ENCODE results near the gene MTHFSD.

MTHFSD gene

DNA sequence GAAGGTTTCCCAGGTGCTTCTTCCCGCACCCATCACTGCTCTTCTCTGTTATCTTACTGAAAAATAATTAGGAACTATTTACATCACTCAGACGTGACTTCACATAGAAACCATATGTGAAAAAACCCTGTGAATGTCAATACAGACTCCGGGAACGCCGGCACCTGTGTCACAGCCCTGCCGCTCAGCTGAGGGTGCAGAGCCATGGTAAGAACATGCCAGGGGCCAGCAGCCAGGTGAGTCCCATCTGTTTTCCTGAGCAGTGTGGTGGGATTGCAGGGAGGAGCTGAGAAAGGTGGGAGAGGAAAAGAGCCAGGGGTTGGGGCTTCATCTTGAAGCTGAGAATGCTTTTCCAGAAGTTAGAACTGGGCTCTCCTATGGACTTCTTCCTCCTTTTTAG, 31.0 kb downstream of the MTHFSD start:
- DNase-seq, result no peak

DNA sequence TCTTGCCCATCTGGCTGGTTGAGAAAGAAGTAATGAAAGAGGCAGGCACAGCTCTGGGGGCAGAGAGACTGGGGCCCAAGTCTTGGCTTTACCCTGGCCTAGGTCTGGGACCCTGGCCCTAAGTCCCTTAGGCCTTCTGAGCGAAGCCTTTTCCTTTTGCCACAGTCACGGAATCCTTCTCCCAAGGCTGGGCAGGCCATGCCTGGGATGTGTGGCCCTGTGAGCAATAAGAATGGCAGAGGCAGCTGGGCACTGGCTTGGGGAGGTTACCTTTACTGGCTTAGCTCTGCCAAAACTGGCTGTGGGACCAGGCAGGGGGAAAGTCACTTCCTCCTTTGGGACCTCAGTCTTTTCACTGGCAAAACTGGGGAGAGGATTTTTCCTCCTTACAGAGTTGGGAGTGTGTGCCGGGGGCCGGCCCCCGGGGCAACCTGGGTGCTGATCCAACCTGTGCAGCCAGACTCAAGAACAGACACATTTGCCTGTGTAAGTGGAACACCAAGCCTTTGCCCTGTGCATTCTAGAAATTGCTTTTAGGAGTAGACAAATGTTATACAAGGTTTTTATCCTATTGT, 31.8 kb downstream of the MTHFSD start:
- no peak for DNase-seq

DNA sequence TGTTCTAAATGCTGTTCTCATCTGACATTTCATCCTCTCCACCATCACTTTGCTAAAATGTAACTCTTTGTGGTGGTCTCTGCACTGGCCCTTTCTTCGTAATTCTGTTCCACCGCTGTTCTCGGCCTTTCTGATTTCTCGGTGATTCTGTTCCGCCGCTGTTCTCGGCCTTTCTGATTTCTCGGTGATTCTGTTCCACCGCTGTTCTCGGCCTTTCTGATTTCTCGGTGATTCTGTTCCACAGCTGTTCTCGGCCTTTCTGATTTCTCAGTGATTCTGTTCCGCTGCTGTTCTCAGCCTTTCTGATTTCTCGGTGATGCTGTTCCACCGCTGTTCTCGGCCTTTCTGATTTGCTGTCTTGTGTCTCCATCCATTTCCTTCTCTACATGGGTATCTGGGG, 32.4 kb downstream of the MTHFSD start:
- DNase-seq, result no peak

DNA sequence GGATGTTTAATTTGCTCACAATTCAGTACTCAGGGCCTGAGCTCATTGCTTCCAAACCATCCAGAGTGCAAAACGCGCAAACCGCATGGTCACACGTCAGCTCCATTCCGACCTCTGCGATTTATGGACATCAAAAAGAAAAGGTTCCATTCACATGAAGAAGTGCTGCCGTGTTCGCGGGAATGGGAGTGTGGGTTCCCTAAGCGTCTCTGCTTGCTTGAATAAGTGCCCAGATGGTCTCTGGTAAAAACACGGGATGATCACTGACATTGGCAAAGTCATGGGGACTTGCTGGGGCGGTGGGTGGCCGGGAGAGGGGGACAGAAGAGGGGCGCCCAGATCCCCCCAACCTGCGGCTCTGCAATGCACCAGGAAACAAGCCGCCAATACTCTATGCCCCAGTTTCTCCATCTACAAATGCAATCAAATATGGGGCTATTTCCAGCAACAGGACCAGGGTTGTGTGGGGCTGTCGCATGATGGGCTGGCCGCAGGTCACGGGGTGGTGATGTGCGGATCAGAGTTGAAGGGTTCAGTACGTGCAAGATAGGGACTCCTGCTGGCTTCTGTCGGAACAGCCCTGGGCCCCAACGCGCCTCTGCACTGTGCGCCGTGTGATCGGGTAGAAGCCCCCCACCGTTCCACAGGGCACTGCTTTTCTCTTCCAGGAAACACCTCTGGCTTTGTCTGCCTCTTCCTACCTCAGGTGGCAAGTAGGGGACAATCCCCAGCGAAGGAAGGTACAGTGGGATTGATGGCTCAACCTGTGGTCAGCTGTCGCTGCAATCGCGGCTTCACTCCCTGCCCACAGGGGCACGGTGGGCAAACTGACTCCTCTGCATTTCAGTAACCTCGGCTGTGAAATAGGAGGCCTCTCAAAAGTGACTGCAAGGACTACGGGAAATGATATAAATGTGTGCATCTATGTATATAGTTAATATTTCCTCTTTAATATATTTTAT, 33.5 kb downstream of the MTHFSD start:
- no peak for DNase-seq

DNA sequence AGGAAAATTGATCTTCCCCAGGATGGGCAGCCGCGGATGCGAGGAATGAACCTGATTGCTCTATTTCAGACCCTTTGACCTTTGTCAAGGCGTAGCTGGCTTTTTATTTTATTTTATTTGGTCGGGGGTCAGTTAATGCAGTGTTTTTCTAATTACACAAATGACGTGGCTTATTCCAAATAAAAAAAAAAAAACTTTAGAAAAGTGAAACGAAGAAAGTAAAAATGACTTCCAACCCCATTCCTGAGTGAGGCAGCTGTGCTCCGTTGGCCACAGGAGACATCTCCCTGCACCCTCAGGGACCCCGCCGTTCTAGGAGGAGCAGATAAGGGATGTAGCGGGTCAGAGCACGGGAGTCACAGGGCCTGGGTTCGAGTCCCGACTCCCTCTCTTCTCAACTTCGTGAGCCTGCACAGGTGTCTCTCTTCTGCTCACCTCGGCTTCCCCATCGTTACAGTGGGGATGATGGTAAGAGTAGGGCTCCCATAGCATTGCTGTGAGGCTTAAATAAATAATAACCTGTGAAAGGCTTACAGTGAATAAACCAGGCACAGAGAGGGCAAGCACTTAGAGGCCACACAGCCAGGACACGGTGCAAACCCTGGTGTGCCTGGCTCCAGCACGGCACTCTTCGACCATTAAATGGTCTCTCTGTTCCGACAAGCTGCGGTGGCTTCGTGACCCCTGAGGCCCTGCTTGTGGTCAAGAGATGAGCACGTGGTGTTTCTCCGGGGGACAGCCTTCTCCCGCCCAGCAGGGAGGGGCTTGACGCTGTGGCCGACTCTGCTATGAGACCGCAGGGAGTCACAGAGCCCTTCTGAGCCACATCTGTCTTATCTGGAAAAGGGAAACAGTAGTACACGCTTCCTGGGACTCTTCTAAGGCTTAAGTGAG, 34.5 kb downstream of the MTHFSD start:
- DNase-seq, result no peak

DNA sequence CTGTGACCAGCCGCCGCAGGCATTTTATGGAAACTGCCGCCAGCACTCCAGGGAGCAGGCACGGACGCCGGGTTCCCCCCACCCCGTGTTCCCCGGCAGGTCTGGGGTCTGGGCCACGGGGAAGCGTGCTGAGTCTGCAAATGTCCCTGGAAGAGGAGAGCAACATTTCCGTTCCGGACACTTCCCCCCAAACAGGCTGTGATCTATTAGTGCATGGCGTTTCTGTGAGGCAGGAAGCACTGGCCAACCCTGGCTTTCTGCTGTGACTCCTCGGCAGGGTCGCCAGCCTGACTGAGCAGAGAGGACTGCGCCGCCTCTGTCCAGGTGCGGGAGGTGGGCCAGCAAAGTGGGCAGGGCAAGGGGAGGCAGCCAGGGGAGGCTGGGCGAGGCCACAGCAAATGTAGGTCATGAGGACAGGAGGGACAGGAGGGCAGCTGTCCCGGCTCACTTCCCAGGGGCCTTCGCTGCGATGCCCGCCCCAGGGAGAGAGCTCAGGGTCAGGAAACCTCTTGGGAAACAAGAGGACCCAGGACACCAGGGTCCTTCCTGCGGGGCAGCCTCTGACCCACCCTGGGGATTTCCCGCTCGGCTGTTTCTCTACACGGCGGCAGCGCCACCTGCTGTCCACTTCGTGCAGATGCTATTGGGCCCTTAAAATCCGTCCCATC, 35.3 kb downstream of the MTHFSD start:
- DNase-seq, result peak; percentile 48

DNA sequence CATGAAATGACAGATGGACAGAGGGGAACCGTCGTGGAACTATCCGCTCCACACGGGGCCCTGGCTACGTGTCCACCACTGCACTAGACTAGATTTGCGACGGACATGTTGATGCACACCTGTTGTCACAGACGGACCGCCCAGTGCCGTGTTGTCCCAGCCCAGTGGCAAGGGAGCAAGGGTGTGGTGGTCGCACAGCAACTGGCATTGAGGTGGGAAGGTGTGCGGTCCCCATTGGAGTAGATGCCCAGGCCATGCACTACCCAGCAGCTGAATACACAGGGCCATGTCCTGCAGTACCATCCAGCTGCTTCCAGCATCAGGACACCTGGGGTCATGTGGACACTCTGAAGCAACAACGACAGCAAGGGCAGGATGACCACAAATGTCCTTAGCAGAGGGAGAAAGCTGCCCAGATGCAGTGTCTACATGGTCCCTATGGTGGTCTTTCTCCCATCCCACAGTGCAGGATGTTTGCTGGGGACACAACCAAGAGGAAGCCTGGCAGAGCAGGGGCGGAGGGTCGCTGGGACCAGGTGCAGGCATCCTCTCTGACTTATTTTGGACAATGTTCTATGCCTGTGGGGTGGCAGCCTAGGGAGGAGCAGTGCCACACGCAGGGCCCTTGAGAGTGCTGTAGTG, 35.9 kb downstream of the MTHFSD start:
- DNase-seq, result no peak

DNA sequence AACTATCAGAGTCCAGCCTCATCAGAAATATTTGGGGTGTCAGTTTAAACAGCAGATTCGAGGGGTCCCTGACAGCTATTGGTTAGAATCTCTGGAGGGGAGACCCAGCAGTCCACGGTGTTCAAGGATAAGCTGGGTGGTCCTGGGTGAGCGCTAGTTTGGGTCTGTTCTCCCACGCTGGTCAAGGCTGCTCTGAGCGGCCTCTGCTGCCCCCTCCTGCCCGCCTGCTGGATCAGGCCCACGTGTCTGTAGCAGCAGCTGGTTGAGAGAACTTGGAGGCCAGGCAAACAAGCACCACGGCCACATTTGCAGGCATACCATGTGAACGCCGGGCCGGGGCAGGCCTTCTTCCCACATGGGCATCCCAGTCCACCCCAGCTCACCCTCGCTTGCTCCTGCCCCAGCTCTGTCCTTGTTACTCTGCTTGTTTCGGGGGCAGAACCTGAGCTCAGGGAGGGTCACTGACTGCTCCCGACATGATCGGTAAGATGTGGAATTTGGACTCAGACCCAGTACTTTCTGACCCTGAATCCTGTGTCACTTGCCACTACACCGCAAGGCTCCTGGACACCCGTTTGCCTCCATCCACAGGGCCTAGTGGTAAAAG, 37.3 kb downstream of the MTHFSD start:
- DNase-seq, result peak; percentile 70

DNA sequence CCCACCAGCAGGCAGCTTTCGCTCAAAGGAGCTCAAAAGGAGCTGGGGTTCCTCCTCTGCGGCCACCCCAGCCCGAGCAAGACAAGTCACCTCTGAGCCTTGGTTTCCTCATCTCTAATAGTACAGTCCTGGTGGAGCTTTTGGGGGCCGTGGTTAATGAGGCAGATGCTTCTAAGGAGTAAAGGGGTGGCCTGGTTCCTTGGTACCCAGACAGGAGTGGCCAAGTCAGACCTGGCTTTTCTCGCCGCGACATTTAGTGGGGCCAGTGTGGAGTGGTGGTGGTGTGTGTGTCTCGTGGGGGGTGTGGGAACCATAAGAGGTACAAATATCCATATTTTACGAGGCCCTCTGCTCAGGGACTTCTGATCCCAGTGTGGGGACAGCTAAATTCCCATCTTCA, 38.0 kb downstream of the MTHFSD start:
- DNase-seq, result no peak

DNA sequence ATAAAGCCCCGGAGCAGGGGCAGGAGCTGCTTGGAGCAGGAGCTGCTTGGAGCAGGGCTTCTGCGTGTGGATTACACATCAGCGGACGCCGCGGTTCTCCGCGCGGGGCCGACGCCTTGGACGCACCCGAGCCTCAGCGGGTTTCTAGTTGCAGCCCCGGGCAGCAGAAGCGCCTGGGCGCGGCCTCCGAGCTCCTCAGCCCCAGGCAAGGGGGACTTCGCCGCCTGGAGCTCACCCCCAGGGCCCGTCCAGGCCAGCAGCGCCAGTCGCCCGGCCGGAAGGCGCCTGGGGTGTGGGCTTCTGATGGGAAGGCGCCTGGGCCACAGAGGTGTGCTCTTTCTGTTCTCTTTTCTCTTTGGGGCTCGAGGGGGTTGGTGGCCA, 38.4 kb downstream of the MTHFSD start:
- peak; percentile 58 for DNase-seq

DNA sequence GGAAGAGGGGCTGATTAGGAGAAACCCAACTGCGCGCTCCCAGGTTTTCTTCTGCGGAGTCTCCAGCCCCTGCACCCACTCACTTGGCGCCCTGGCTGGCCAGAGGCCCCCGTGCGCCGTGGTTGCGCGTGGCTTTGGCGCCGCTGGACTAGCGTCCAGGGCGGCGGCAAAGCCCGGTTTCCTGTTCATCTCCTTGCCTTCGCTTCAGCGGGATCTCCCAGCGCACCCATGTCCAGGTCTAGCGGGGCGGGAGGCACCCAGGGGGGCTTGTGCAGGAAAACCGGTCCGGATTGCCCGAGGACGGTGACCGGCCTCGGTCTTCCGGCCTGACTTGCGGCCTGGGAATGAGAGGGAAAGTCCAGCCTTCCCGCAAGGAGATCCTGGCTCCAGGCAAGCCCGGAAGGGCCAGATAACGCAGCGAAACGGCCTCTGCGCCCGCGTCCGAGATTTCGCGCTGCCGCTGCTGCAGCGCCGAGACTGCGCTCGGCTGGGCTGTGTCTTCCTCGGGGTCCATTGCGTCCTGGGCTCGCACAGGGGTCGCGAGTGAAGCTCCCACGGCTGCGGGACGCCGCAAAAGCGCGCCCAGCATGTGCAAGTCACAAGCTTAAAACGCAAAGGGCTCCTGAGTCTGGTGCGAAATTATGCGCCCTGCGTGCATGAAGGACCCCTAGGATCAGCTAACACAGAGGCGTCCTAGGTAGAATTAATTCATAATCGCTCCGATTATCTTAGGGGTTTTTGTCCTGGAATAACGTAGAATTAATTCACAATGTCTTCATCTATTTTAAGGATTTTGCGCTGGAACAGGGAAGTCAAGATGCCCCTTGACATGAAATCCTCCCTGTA, 39.0 kb downstream of the MTHFSD start:
- peak; percentile 35 for DNase-seq

DNA sequence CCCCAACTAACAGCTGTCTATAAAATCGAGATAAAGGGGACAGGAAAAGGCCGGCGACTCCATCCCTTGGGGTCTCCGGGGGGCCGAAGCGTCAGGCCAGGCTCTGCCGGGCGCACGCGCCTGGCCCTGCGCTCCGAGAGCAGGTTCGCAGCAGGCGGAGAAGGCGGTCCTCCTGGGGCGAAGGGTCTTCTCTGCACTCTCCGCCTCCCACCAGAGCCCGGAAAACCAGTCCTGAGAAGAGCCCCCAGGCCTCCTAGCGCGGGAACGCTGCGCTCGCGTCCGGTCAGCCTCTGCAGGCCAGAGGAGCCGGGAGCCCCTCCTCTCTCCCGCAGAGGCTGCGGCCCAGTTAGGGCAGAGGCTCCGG, 39.6 kb downstream of the MTHFSD start:
- peak; percentile 22 for DNase-seq

DNA sequence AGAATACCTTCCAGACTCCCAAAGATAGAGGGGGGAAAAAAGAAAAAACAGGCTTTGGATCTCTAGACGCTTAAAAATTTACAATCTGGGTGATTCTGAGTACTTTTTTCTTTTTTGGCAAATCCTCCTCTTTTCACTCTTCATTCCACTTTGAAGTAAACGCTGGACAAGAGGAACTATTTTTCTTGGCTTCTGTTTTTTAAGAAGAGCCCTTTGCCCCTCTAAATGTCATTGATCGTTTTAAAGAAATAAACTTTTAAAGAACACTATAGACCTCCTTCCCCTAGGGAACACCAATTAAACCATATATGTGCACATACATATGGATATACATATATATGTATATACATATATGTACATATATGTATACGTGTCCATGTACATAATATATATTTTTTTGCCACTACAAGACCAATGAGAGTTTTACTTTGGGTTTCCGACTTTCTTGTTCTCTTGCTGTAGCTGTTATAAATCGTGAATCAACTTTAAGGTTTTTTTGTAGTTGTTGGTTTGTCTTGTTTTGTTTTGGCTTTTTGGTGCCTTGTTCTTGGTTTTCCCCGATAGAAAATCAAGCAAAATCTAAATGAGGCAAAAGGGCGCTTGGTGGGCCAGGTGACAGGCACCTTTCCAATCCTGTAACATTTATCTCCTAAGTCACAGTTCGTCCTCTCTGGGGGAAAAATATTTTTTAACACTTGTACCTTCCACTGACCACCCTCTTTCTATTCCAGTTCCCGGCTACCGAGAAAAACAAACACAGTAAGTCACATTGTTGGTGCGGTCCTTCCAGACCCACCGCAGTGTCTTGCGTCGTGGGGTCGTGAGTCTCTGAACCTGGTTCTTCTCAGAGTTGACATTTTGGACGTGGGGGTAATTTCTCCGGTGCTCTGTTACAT, 40.3 kb downstream of the MTHFSD start:
- DNase-seq, result no peak

DNA sequence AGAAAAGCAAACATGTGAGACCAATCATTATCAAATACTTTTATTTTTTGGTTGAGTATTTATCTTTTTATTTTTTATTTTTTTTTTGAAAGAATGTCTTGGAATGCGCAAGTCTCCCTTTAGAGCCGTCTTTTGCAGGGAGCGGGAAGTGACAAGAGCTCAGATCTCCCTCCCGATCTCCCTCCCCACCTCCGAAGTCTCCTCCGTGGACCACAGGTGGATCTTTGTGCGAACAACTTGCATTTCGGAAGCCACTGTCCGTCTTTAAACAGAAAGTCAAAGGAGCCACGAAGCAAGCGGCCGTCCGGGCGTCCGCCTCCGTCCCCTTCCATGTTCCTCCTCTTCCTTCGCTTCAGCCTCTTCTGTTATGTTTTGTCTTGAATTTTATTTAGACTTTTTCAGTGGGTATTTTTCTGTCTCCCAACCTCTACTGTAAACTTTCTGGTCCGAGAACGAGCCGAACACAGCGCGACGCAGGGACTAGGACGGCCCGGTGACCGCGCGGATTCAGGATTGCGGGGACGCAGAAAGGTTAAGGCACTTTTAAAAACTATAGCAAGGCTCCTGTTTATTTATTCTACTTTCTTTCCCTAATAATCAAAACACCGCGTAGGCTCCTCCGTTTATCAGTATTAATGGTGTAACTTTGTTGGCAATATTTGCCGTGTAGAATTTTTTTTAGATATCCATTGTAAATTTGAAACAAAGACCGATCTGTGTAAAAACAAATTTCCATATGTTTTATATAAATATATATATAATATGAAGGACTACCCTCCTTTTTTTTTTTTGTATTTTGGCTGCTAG, 41.4 kb downstream of the MTHFSD start:
- no peak for DNase-seq

DNA sequence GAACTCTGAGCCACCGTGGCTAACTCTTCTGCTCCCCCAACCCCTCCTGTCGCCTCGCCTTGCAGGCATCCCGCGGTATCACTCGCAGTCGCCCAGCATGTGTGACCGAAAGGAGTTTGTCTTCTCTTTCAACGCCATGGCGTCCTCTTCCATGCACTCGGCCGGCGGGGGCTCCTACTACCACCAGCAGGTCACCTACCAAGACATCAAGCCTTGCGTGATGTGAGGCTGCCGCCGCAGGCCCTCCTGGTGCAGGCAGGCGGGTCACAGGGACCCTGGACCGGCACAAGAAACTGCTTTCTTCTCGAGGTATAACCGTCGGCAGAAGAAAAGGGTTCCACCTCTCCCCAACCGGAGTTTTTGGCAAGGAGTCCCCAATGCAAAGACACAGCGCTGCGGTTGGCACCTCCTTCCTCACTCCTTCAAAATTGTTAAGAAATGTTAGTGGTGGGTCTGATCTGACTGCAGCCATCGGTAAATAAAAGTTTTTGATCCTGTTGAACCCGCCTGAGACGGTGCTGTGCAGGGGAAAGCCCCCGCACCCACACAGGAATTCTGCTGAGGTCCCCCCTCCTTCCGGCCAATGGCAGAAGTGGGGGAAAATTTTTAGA, 42.1 kb downstream of the MTHFSD start:
- DNase-seq, result peak; percentile 15

DNA sequence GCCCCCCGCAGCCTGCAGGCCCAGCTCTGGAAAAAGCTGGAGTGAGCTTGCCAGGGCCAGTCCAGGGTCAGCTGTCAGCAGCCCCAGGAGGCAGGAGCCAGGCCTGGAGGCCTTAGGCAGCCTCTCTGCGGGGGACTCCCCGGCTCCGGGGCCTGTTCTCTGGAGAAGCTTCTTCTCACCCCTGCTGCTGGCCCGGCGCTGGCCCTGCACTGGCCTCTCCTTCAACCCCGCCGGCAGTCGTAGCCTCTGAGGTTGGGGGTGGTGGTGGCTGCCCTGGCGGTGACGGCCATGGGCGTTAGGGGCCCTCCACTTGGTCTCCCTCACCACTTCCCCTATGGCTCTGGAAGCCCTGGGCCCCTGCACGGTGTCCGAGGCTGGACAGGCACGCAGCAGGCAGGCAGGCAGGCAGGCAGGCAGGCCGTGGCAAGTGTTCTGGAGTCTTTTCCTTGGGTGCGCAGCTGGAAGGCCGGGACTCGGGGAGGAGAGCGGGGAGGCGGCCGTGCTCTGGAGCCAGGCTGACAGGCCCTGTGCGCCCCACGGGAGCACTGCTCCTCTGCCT, 42.7 kb downstream of the MTHFSD start:
- peak; percentile 25 for DNase-seq

DNA sequence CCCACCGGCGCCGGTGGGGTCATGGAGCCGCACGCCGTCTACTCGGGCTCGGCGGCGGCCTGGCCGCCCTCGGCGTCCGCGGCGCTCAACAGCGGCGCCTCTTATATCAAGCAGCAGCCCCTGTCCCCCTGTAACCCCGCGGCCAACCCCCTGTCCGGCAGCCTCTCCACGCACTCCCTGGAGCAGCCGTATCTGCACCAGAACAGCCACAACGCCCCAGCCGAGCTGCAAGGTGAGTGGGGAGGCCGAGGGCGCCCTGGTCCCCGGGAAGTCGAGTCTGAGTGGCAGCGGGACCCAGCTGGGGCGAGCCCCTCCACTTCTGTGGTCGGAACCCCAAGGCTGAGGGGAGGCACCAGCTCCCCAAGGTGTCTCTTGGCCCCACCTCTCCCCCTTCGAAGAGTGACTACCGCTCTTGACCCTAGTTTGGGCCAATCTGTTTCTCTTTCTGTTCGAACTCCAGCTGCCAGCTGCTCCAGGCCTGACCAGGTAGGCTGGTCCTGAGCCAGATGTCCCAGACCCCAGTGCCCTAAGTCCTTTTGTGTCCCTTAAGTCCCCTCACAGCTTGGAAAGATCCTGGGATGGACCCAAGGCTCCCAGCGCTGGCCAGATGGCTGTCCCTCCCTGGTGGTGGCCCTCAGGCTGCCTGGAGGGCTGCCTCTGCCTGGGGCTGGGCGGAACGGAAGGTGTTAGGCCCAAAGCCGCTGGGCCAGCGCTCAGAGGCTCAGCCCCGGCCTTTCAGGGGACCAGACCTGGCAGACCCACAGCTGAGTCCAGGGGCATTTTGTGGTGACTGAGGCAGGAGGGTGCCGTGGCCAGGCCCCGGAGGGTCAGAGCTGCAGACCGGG, 43.5 kb downstream of the MTHFSD start:
- DNase-seq, result no peak
